GM18505 (cell line): ENCODE results near the gene CREB3L4.
"Not testable (repeated sequence)": the region's sequence is repeated elsewhere in the genome, so short reads cannot be mapped to it uniquely, and the experiment has no call there.

Experiments used
- ATAC-seq: cut with Tn5 transposase; IDR thresholded peaks from one replicate; pipeline ENCODE4 v1.9.1; 2021; ENCODE audit not compliant: unreplicated experiment
- POLR2A ChIP-seq: IDR thresholded peaks from 4 replicates; pipeline ENCODE4 v1.6.1; 2011; ENCODE audit warnings: borderline replicate concordance; ENCODE audit not compliant: insufficient read depth, insufficient read length; ENCODE audit errors: extremely low read depth

CREB3L4 gene

DNA sequence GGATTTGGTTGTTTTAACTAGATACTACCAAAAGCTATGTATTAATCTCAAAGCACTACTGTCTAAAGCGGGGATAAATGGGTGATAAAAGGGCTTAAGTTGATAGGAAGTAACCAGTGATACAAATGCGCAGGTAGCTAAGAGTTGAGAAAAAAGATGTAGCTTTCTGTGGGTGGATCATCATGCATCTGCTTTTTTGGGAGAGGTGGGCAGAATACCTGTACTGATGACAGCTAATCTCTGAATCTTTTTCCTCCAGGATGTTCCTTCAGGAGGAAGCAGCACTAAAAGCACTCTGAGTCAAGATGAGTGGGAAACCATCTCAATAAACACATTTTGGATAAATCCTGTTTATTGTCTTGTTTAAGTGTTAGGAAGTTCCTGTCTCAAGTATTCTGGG, 24.1 kb downstream of the CREB3L4 start:
- no peak for ATAC-seq
- TF ChIP-seq POLR2A, result no peak

DNA sequence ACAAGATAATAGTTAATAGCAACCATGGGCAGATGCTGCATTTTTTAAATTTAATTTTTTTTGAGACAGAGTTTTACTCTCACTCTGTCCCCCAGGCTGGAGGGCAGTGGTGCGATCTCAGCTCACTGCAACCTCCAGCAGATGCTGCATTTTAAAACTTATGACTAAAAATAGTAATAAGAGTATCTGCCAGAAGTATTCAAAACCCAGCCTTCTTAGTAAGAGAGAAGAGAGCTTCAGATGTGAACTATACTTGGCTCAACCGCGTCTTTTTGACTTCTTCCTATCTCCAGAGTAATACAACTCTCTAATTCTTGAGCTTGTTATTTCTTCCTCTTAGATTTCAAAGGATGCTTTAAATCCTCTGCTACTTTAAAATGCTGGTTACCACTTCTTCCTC, 27.5 kb downstream of the CREB3L4 start:
- ATAC-seq, result no peak
- no peak for TF ChIP-seq POLR2A

DNA sequence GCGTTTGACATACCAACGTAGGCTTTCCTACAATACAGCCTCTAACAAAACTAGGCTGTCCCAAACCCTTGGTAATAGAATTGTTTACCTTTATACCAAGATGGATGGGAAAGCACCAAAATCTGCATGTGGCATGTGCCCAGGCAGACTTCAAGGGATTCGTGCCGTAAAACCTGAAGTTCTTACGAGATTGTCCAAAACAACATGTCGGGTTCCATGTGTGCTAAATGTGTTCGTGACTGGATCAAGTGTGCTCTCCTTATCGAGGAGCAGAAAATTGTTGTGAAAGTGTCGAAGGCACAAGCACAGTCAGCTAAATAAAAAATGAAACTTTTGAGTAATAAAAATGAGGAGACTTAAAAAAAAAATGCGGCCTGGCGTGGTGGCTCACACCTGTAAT, 27.9 kb downstream of the CREB3L4 start:
- no peak for TF ChIP-seq POLR2A
- no peak for ATAC-seq

DNA sequence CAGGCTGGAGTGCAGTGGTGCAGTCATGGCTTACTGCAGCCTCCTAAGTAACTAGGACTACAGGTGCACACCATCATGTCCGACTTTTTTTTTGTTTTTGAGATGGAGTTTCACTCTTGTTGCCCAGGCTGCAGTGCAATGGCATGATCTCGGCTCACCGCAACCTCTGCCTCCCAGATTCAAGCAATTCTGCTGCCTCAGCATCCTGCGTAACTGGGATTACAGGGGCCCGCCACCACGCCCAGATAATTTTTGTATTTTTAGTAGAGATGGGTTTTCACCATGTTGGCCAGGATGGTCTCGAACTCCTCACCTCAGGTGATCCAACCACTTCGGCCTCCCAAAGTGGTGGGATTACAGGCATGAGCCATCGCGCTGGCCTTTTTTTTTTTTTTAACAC, 29.2 kb downstream of the CREB3L4 start:
- ATAC-seq, result not testable (repeated sequence)

DNA sequence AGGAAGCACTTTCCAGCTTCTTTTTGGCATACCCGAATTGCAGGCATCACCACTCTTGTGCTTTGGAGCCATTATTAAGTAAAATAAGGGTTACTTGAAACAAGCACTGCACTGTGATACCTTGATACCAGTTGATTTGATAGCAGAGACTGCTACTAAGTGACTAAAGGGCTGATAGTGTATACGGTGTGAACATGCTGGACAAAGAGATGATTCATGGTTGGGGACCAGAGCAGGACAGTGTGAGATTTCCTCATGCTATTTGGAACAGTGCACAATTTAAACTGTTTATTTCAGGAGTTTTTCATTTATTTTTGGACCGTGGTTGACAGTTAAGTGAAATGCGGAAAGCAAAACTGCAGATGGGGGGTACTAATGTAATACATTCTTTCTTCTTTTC, 32.7 kb downstream of the CREB3L4 start:
- no peak for TF ChIP-seq POLR2A
- no peak for ATAC-seq

DNA sequence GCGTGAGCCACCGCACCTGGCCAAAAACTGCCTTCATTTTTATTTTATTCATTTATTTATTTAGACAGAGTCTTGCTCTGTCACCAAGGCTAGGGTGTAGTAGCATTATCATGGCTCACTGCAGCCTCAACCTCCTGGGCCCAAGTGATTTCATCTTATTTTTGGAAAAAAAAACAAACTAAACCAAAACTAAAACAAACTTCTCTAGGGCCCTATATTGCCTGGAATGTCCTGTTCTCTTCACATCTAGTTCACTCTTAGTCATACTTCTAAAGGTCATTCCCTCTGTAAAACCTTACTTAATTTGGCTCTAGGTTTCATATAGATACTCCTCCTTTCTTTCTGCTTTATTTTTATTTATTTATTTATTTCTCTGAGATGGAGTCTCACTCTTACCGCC, 38.4 kb downstream of the CREB3L4 start:
- TF ChIP-seq POLR2A, result no peak
- ATAC-seq, result no peak

DNA sequence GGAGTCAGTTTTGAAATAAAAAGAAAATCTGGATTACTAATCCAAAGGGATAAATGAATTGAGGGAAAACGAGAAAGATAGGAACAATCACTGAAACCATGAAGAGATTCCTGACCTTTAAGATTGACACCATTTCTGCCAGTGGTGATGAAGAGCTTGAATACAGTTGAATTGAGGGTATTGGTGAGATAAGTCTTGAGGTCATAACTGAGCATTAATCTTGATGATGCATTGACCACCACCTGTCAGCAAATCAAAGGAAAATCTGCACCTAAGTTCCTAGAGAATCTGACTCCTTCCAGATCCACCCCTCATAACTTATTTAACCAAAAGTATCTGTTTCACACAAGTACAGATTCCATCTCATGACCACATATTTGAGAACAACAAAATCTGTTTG, 44.4 kb downstream of the CREB3L4 start:
- ATAC-seq, result no peak
- TF ChIP-seq POLR2A, result no peak

DNA sequence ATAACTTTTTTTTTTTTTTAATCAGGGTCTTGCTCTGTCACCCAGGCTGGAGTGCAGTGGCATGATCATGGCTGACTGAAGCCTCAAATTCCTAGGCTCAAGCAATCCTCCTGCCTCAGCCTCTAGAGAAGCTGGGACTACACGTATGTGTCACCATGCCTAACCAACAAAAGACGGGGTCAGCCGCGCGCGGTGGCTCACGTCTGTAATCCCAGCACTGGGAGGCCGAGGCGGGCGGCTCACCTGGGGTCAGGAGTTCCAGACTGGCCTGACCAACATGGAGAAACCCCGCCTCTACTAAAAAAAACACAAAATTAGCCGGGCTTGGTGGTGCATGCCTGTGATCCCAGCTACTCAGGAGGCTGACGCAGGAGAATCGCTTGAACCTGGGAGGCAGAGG, 44.8 kb downstream of the CREB3L4 start:
- ATAC-seq, result not testable (repeated sequence)

DNA sequence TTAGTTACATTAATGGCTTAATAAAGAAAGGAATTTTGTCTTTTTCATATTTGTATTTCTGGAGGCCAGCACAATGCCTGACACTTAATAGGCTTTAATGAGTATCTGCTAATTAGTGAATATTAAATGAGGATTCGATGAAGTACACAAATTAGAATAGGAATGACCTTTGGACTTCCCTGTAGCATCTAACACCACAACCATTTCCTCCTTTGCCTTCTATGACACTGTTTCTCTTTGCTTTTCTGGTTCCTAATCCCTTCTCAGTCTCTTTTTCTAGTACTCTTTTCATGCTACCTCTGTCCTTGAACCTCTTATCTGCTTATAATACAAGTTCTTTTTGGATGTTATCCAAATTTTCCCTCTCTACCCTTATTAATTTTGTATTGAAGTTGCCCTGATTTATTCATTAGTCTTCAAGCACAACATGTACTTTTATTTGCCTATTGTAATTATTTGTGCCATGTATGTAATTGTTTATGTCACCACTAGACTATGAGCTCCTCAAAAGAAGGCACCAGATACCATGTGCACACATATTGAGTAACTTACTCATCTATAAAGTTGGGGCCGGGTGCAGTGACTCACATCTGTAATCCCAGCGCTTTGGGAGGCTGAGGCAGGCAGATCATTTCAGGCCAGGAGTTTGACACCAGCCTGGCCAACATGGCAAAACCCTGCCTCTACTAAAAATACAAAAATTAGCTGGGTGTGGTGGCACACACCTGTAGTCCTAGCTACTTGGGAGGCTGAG, 46.6 kb downstream of the CREB3L4 start:
- no peak for TF ChIP-seq POLR2A
- ATAC-seq, result no peak

DNA sequence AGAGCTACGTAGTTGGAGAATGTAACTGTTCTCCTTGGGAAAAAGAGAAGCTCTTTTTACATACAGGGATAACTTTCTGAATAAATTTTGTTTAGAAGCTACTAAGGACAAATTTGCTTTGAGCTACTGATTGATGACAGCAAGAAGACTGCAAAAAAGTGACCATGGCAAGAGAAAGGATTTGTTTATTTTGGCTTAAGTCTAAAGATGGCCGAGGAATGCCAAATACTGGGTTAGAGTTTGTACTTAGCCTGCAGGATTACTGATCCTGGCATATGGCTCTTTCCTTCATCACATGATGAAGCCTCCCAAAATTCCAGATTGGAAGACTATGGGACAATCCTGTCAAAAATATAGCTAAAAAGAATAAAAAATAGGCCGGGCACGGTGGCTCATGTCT, 51.6 kb downstream of the CREB3L4 start:
- no peak for TF ChIP-seq POLR2A
- no peak for ATAC-seq

DNA sequence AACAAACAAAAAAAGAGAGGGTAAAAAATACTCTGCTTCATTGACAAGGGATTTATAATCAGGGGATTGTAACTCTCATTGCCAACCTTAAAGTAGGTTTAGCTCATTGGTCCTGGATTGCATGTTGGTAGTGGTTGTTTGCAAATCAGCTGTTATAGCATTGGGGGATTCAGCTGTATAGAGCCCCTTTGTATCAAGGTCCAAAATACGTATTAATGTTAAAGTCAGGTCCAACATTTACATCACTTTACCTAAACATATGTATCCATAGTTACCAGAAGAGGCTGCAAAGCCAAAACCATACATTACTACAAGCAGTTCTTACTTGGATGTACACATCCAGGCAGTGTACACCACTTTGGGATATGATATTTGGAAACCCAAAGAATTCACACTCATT, 52.2 kb downstream of the CREB3L4 start:
- no peak for ATAC-seq
- no peak for TF ChIP-seq POLR2A
